Measurements from ENCODE around the gene LRP5. TPM values are rescaled to one million over a fixed set of nuclear protein-coding genes. Genes with fewer than 3 reads are reported as not detected.

The LRP5 gene
- polyA plus RNA-seq, 3 donors, result 0.23 to 0.29 TPM; not detected in 1

DNA sequence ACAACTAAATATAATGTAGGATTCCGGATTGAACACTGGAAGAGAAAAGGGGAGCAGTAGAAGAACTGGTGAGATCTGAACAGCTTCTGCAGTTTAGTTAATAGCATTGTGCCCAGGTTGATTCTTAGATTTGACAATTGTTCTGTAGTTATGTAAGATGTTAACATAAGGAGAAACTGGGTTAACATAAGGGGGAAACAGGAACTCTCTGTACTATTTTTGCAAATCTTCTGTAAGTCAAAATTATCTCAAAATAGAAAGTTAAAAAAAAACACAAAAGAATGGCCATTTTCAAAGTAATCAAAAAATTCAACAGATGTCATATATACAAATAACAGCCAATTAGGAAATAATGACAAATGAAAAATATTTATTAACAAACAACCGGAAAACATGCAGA, 18.7 kb upstream of the LRP5 start:
- intact Hi-C loops (cut with micrococcal nuclease), result no loop called here
- DNase-seq, result no peak
- no peaks in the 10 kb centered on the region for H3K27me3 ChIP-seq (ENCODE audit: control insufficient read depth in 2 of 2, insufficient read depth in 2 of 2, low read length in 2 of 2)
- no peak overlapping the region for H2AFZ ChIP-seq (ENCODE audit: insufficient read depth, low read depth, low read length, poor library complexity, severe bottlenecking)
- 57% methylated on average over 1 of the region's 2 CpGs for WGBS (ENCODE audit: insufficient coverage)
- Mint-ChIP-seq H3K27me3 (ENCODE audit: low read depth in 3 of 3) (peaks cover 1 to 5% (median 2%) of the 10 kb centered on the region in 3 donors), H3K9me3 (peaks cover 5 to 8% (median 7%) of the 10 kb centered on the region in 7 donors), H3K4me1 (peaks cover 12% of the 10 kb centered on the region), H3K36me3 (no peaks in the 10 kb centered on the region), H3K27ac (no peak overlapping the region), H3K4me3 (no peak overlapping the region)
- H3K4me3 ChIP-seq (replicated peaks in 1 of 3; ENCODE audit: low read depth in 2 of 3, low read length in 3 of 3), result no peak overlapping the region
- H3K4me2 ChIP-seq (replicated peaks; ENCODE audit: extremely low read depth, low read length, poor library complexity, severe bottlenecking), result no peak overlapping the region
- H3K9me3 ChIP-seq (replicated peaks in 1 of 2; ENCODE audit: control insufficient read depth in 1 of 2, insufficient read depth in 1 of 2, low read length in 2 of 2), result peaks cover 0 to 4% of the 10 kb centered on the region in 2 donors
- TF ChIP-seq, protein P1, sequence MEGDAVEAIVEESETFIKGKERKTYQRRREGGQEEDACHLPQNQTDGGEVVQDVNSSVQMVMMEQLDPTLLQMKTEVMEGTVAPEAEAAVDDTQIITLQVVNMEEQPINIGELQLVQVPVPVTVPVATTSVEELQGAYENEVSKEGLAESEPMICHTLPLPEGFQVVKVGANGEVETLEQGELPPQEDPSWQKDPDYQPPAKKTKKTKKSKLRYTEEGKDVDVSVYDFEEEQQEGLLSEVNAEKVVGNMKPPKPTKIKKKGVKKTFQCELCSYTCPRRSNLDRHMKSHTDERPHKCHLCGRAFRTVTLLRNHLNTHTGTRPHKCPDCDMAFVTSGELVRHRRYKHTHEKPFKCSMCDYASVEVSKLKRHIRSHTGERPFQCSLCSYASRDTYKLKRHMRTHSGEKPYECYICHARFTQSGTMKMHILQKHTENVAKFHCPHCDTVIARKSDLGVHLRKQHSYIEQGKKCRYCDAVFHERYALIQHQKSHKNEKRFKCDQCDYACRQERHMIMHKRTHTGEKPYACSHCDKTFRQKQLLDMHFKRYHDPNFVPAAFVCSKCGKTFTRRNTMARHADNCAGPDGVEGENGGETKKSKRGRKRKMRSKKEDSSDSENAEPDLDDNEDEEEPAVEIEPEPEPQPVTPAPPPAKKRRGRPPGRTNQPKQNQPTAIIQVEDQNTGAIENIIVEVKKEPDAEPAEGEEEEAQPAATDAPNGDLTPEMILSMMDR (IDR thresholded peaks at IDR 0.05), result no peak
- no peaks in the 10 kb centered on the region for H3K79me2 ChIP-seq (ENCODE audit: insufficient read depth, low read length)
- no peaks in the 10 kb centered on the region for H4K20me1 ChIP-seq (ENCODE audit: insufficient read depth, low read length)
- H3K4me1 ChIP-seq (ENCODE audit: control insufficient read depth in 1 of 2, insufficient read depth in 2 of 2, low read length in 2 of 2), result peaks cover 7 to 10% of the 10 kb centered on the region in 2 donors
- H3K9ac ChIP-seq (ENCODE audit: insufficient read depth, low read length, poor library complexity, severe bottlenecking), result no peak overlapping the region
- H3K36me3 ChIP-seq (replicated peaks in 1 of 2; ENCODE audit: control insufficient read depth in 1 of 2, insufficient read depth in 2 of 2, low read length in 2 of 2), result no peaks in the 10 kb centered on the region
- no peak overlapping the region for H3K27ac ChIP-seq (ENCODE audit: low read depth in 1 of 2, low read length in 2 of 2)

DNA sequence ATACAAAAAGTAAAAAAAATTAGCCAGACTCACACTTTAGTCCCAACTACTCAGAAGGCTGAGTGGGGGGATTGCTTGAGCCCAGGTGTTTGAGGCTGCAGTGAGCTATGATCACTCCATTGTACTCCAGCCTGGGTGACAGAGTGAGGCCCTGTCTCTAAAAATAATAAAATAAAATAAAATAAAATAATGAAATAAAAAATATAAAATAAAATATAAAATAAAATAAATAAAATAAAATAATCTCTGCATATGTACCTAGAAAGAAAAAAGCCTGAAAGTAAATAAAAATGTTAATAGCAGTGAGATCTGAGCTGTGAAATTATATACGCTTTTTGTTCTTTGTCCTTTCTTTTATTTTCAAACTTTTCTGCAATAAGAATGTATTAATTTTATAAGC, 17.1 kb upstream of the LRP5 start:
- intact Hi-C loops (cut with micrococcal nuclease), result no loop called here
- no peak overlapping the region for H3K4me3 Mint-ChIP-seq
- no peaks in the 10 kb centered on the region for H3K27me3 ChIP-seq (ENCODE audit: control insufficient read depth in 2 of 2, insufficient read depth in 2 of 2, low read length in 2 of 2)
- H3K27ac Mint-ChIP-seq, result no peak overlapping the region
- H3K9me3 ChIP-seq (replicated peaks in 1 of 2; ENCODE audit: control insufficient read depth in 1 of 2, insufficient read depth in 1 of 2, low read length in 2 of 2), result no peaks in the 10 kb centered on the region
- H3K4me1 Mint-ChIP-seq, result peaks cover 15% of the 10 kb centered on the region
- H3K36me3 Mint-ChIP-seq, result no peaks in the 10 kb centered on the region
- no peak for DNase-seq
- H3K79me2 ChIP-seq (ENCODE audit: insufficient read depth, low read length), result no peaks in the 10 kb centered on the region
- H3K4me1 ChIP-seq (ENCODE audit: control insufficient read depth in 1 of 2, insufficient read depth in 2 of 2, low read length in 2 of 2), result peaks cover 7 to 10% of the 10 kb centered on the region in 2 donors
- TF ChIP-seq, protein P1 (IDR thresholded peaks at IDR 0.05), result no peak
- peaks cover 0 to 2% (median 0%) of the 10 kb centered on the region in 7 donors for H3K9me3 Mint-ChIP-seq
- no peak overlapping the region for H2AFZ ChIP-seq (ENCODE audit: insufficient read depth, low read depth, low read length, poor library complexity, severe bottlenecking)
- no peak overlapping the region for H3K4me3 ChIP-seq (replicated peaks in 1 of 3; ENCODE audit: low read depth in 2 of 3, low read length in 3 of 3)
- no peak overlapping the region for H3K27ac ChIP-seq (ENCODE audit: low read depth in 1 of 2, low read length in 2 of 2)
- H3K9ac ChIP-seq (ENCODE audit: insufficient read depth, low read length, poor library complexity, severe bottlenecking), result no peak overlapping the region
- H4K20me1 ChIP-seq (ENCODE audit: insufficient read depth, low read length), result no peaks in the 10 kb centered on the region
- no CpG with 5 or more reads among the region's 1 CpG for WGBS (ENCODE audit: insufficient coverage)
- no peaks in the 10 kb centered on the region for H3K36me3 ChIP-seq (replicated peaks in 1 of 2; ENCODE audit: control insufficient read depth in 1 of 2, insufficient read depth in 2 of 2, low read length in 2 of 2)
- no peak overlapping the region for H3K4me2 ChIP-seq (replicated peaks; ENCODE audit: extremely low read depth, low read length, poor library complexity, severe bottlenecking)
- peaks cover 1 to 9% (median 2%) of the 10 kb centered on the region in 3 donors for H3K27me3 Mint-ChIP-seq (ENCODE audit: low read depth in 3 of 3)

Measured in CD14-positive monocyte (primary cell).